Measurements from ENCODE around the gene SH2D6. TPM values are rescaled to one million over a fixed set of nuclear protein-coding genes. Genes with fewer than 3 reads are reported as not detected.

SH2D6 gene
- total and polyA plus RNA-seq, 9 of the 15 experiments (the other 6 are each of a cell fraction or from before 2014, with no cell fraction given) = 0.07 to 0.76 (median 0.33) TPM; not detected in 2

DNA sequence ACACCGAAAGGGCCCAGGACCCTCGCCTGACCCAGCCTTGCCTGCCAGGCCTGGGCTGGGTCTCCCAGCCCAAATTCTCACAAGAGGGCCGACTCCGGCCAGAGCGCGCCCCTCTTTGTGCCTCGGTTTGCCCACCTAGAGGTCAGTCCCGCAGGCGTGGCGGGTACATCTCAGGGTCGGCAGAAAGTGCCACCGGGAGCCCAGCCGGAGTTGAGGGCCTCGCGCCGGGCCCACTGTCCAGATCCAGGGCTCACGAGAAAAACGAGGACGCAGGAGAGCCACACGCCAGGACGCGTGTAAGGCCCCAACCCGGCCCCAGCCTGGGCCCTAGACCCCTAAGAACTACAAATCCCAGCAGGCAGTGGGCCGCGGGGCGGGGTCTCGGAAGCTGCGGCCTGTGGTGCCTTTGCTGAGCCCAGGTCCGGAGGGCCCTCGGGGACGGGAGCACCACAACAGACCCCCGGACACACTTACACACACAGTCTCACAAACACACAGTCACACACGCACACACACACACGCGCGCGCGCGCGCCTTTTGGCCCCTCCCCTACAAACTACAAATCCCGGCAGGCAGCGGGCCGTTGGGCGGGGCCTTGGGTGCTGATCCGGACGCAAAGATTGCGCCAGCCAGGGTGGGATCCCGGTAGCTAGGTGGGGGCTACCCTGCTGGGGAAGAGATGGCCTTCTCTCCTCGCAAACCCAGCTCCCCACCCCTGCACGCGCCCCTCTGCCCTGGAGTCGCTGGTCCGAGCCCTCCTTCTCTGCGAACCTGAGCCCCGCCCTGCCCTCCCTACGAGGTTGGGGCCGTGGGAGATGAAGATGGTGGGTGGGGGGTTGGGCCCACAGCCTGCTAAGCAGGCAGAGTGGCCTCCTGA lies at the start of gene SH2D6 (continued):
- TF ChIP-seq, protein P1, sequence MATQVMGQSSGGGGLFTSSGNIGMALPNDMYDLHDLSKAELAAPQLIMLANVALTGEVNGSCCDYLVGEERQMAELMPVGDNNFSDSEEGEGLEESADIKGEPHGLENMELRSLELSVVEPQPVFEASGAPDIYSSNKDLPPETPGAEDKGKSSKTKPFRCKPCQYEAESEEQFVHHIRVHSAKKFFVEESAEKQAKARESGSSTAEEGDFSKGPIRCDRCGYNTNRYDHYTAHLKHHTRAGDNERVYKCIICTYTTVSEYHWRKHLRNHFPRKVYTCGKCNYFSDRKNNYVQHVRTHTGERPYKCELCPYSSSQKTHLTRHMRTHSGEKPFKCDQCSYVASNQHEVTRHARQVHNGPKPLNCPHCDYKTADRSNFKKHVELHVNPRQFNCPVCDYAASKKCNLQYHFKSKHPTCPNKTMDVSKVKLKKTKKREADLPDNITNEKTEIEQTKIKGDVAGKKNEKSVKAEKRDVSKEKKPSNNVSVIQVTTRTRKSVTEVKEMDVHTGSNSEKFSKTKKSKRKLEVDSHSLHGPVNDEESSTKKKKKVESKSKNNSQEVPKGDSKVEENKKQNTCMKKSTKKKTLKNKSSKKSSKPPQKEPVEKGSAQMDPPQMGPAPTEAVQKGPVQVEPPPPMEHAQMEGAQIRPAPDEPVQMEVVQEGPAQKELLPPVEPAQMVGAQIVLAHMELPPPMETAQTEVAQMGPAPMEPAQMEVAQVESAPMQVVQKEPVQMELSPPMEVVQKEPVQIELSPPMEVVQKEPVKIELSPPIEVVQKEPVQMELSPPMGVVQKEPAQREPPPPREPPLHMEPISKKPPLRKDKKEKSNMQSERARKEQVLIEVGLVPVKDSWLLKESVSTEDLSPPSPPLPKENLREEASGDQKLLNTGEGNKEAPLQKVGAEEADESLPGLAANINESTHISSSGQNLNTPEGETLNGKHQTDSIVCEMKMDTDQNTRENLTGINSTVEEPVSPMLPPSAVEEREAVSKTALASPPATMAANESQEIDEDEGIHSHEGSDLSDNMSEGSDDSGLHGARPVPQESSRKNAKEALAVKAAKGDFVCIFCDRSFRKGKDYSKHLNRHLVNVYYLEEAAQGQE (IDR thresholded peaks at IDR 0.05; ENCODE audit: borderline replicate concordance) = no peak
- TF ChIP-seq, protein P1 (CRISPR knock-in tag; IDR thresholded peaks at IDR 0.05; ENCODE audit: low read depth) = peak; percentile 57; the same call in 1 of the 2 replicates
- TF ChIP-seq, protein P2, sequence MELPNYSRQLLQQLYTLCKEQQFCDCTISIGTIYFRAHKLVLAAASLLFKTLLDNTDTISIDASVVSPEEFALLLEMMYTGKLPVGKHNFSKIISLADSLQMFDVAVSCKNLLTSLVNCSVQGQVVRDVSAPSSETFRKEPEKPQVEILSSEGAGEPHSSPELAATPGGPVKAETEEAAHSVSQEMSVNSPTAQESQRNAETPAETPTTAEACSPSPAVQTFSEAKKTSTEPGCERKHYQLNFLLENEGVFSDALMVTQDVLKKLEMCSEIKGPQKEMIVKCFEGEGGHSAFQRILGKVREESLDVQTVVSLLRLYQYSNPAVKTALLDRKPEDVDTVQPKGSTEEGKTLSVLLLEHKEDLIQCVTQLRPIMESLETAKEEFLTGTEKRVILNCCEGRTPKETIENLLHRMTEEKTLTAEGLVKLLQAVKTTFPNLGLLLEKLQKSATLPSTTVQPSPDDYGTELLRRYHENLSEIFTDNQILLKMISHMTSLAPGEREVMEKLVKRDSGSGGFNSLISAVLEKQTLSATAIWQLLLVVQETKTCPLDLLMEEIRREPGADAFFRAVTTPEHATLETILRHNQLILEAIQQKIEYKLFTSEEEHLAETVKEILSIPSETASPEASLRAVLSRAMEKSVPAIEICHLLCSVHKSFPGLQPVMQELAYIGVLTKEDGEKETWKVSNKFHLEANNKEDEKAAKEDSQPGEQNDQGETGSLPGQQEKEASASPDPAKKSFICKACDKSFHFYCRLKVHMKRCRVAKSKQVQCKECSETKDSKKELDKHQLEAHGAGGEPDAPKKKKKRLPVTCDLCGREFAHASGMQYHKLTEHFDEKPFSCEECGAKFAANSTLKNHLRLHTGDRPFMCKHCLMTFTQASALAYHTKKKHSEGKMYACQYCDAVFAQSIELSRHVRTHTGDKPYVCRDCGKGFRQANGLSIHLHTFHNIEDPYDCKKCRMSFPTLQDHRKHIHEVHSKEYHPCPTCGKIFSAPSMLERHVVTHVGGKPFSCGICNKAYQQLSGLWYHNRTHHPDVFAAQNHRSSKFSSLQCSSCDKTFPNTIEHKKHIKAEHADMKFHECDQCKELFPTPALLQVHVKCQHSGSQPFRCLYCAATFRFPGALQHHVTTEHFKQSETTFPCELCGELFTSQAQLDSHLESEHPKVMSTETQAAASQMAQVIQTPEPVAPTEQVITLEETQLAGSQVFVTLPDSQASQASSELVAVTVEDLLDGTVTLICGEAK (IDR thresholded peaks at IDR 0.05) = peak; percentile 68
- TF ChIP-seq, protein P2 (CRISPR knock-in tag; IDR thresholded peaks at IDR 0.05) = no peak
- no peak for TF ChIP-seq THRAP3 (IDR thresholded peaks at IDR 0.05; ENCODE audit: borderline replicate concordance)
- TF ChIP-seq KAT2B (IDR thresholded peaks at IDR 0.05; ENCODE audit: low read depth, low read length) = no peak
- TF ChIP-seq PHB (CRISPR knock-in tag; IDR thresholded peaks at IDR 0.05) = no peak
- peak in 1 of 2 experiments; percentile 58; a peak in 1 of 3 replicates for TF ChIP-seq CBX3 (IDR thresholded peaks at IDR 0.05; ENCODE audit: borderline replicate concordance in 1 of 2, low read length in 2 of 2)
- TF ChIP-seq KDM5B (IDR thresholded peaks at IDR 0.05; ENCODE audit: insufficient replicate concordance, low read depth, low read length) = peak; percentile 65

Measured in K562 (cell line).